Activated naive CD4-positive, alpha-beta T cell treated with anti-CD3 and anti-CD28 coated beads for 36 hours (primary cell): ENCODE data around the gene ANKUB1. TPM values are rescaled to one million over a fixed set of nuclear protein-coding genes. Genes with fewer than 3 reads are reported as not detected.
"Not testable (repeated sequence)": the region's sequence is repeated elsewhere in the genome, so short reads cannot be mapped to it uniquely, and the experiment has no call there.

Experiments used
- CTCF ChIA-PET: fragments of 350-600 bp; sonication (Branson Sonifier 250); formaldehyde crosslinking; loops from one replicate; lab custom pipeline; 2021; ENCODE audit warnings: antibody characterized with exemption; lab: Charles Lee
- DNase-seq: peaks from one replicate; pipeline ENCODE4 v3.0.0-alpha.2; 2020
- H3K27ac Mint-ChIP-seq: one replicate; pipeline ENCODE4 v1.8.0; 2021; ENCODE audit warnings: mild to moderate bottlenecking, mixed read lengths
- H3K27me3 Mint-ChIP-seq: one replicate; pipeline ENCODE4 v1.8.0; 2021; ENCODE audit warnings: low read depth, mixed read lengths
- H3K36me3 Mint-ChIP-seq: one replicate; pipeline ENCODE4 v1.8.0; 2021; ENCODE audit warnings: low read depth, mixed read lengths
- H3K4me1 Mint-ChIP-seq: one replicate; pipeline ENCODE4 v1.8.0; 2021; ENCODE audit warnings: low read depth, mixed read lengths
- H3K4me3 Mint-ChIP-seq: one replicate; pipeline ENCODE4 v1.8.0; 2021; ENCODE audit warnings: mild to moderate bottlenecking, moderate library complexity, mixed read lengths
- H3K9me3 Mint-ChIP-seq: one replicate; pipeline ENCODE4 v1.8.0; 2021; ENCODE audit warnings: mixed read lengths
- intact Hi-C: fragments of 100-400 bp; cut with micrococcal nuclease; formaldehyde crosslinking; loops from one replicate; pipeline ENCODE4 v1.15.1; 2023
- total RNA-seq, 2 experiments: library from RNA; stranded (reverse); gene quantifications; one replicate each; pipeline ENCODE4 v1.2.3, GENCODE V29; 2021

The ANKUB1 gene, protein sequence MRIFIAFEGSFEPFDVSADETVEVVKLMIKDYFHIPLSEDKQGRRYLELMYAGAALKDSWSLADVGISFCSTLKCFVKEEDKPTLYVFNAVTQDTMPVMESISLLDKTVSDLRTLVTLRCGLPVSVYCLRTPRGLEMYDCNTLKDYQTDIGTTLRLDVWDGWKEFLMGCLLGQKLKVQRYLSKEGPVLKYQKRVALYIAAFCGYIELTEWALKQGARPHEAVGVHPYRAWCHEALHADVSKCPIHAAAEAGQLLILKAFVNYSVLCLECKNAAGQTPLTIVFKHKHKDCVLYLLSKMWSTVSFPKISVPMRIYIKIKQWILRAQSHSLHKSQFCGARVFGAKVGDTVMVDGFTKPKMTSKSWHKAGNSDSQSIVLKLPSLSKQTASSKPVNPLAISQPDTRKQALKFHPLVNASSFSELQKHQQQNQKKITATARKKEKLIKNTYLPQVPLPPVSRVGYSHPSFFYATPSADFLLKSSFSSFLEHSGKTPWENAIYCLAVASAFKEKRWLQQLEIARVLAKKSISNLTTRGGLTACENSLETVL
- not detected for total RNA-seq

DNA sequence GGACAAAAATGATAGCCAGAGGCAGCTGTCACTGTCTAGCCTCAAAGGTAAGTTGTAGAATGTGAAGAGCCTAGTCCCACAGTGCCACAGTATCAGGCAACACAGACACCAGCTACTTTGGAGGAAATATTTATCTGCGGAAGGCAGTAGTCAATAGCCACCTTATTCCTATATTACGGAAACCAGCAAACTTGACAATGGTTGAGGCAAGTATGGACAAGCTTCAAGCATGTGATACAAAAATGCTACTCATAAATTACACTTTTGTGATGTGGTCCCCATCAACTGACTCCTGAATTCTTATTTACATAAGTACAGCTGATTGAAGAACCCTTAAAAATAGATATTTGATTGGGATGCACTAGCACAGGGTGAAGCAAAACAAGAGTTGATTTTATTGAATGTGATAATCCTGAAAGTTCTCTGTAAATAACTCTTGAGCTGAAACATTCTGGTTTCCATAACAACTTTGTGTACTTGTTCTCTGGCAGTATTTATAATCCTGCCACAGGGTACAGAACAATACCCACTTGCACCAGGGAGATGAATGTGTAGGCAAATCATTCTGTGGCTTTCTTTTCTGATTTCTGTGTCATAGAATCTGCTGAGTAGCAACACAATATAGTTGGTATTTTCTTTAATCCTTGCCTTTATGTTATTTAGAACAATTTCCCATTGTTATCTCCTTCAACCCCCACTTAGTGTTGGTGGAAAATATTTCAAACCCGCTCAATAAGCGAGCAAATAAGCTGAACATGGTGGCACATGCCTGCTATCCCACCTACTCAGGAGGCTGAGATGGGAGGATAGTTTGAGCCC, at the start of gene ANKUB1:
TSS of gene ANKUB1 (minus strand) at position 103 of the 819 bp plus-strand sequence. CDS start 188 bp downstream, outside the sequence.
- H3K36me3 Mint-ChIP-seq = no peaks in the 10 kb centered on the region
- no peak within 1 kb of the TSS for H3K4me3 Mint-ChIP-seq
- H3K4me1 Mint-ChIP-seq = no peaks in the 10 kb centered on the region
- CTCF ChIA-PET = interaction anchor here (1.6 kb wide), 1 partner anchor 15 kb away, joined by 7 read pairs; no protein-coding TSS in a partner anchor
- H3K27me3 Mint-ChIP-seq = peaks cover 9% of the 10 kb centered on the region
- H3K9me3 Mint-ChIP-seq = no peaks in the 10 kb centered on the region
- H3K27ac Mint-ChIP-seq = no peak within 1 kb of the TSS
- no peak for DNase-seq
- intact Hi-C loops = no loop called here

DNA sequence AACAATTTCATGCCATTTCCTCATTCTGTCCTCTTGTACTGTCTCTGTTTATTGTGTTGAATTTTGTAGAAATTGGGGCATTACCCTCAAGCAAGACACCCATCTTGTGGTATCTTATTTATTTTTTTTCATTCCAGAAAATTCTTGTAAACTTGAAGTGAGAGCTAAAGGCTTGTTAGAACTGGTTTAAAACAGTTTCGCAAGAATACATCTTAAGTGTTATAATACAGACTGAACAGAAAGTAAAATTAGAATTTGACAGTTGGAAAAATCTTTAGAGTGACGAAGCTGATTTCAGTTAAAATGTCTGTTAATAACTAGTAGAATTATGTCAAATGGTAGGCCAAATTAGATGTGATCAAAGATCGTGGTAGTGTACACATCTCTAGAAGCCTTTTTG, 47.5 kb upstream of the ANKUB1 start:
- no peak overlapping the region for H3K4me3 Mint-ChIP-seq
- H3K27me3 Mint-ChIP-seq = no peaks in the 10 kb centered on the region
- peaks cover 37% of the 10 kb centered on the region for H3K4me1 Mint-ChIP-seq
- CTCF ChIA-PET = interaction anchor here (2.1 kb wide), 1 partner anchor 40 kb away, joined by 4 read pairs; no protein-coding TSS in a partner anchor
- no peak overlapping the region for H3K27ac Mint-ChIP-seq
- peaks cover 32% of the 10 kb centered on the region for H3K36me3 Mint-ChIP-seq
- H3K9me3 Mint-ChIP-seq = peaks cover 23% of the 10 kb centered on the region
- DNase-seq = no peak
- intact Hi-C loops = no loop called here

DNA sequence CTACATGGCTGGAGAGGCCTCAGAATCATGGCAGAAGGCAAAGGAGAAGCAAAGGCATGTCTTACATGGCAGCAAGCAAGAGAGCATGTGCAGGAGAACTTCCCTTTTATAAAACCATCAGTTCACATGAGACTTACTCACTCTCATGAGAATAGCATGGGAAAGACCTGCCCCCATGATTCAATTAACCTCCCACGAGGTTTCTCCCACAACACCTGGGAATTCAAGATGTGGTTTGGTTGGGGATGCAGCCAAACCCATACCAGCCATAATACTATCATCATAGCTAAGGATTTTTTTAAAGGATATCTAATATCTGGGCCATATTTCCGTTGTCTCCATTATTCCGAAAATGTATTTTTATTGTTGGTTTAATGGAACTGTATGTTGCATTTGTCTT, 47.1 kb upstream of the ANKUB1 start:
- H3K4me3 Mint-ChIP-seq, H3K27ac Mint-ChIP-seq, H3K27me3 Mint-ChIP-seq, DNase-seq, intact Hi-C loops: not testable (repeated sequence)
- CTCF ChIA-PET = interaction anchor here (2.1 kb wide), 1 partner anchor 41 kb away, joined by 4 read pairs; no protein-coding TSS in a partner anchor
- H3K4me1 Mint-ChIP-seq = peaks cover 35% of the 10 kb centered on the region
- peaks cover 36% of the 10 kb centered on the region for H3K36me3 Mint-ChIP-seq
- peaks cover 27% of the 10 kb centered on the region for H3K9me3 Mint-ChIP-seq

DNA sequence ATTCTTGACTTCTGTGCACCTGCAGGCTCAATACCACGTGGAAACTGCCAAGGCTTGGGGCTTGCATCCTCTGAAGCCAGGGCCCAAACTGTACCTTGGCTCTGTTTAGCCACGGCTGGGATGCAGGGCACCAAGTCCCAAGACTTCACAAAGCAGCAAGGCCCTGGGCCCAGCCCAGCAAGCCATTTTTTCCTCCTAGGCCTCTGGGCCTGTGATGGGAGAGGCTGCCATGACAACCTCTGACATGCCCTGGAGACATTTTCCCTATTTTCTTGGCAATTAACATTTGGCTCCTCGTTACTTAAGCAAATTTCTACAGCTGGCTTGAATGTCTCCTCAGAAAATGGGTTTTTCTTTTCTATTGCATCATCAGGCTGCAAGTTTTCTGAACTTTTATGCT, 46.1 kb upstream of the ANKUB1 start:
- Mint-ChIP-seq H3K4me1 (peaks cover 28% of the 10 kb centered on the region), H3K36me3 (peaks cover 38% of the 10 kb centered on the region), H3K9me3 (peaks cover 33% of the 10 kb centered on the region)
- H3K27ac Mint-ChIP-seq, intact Hi-C loops, DNase-seq, H3K4me3 Mint-ChIP-seq, H3K27me3 Mint-ChIP-seq: not testable (repeated sequence)
- CTCF ChIA-PET = interaction anchor here (0.5 kb wide), 1 partner anchor 72 kb away, joined by 4 read pairs; no protein-coding TSS in a partner anchor

DNA sequence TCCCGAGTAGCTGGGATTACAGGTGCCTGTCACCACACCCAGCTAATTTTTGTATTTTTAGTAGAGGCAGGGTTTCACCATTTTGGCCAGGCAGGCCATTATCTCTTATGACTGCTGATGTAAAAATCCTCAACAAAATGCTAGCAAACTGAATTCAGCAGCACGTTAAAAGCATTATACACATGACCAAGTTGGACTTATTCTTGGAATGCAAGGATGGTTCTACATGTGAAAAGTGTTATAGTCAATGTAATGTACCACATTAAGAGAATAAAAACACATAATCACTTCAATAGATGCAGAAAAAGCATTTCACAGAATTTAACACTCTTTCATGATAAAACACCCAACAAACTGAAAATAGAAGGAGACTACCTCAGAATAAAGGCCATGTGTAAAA, 40.9 kb upstream of the ANKUB1 start:
- Mint-ChIP-seq H3K4me1 (peaks cover 2% of the 10 kb centered on the region), H3K27me3 (no peaks in the 10 kb centered on the region), H3K4me3 (no peak overlapping the region), H3K27ac (no peak overlapping the region), H3K9me3 (peaks cover 58% of the 10 kb centered on the region), H3K36me3 (peaks cover 50% of the 10 kb centered on the region)
- intact Hi-C loops = no loop called here
- CTCF ChIA-PET = no interaction called here
- DNase-seq = no peak

DNA sequence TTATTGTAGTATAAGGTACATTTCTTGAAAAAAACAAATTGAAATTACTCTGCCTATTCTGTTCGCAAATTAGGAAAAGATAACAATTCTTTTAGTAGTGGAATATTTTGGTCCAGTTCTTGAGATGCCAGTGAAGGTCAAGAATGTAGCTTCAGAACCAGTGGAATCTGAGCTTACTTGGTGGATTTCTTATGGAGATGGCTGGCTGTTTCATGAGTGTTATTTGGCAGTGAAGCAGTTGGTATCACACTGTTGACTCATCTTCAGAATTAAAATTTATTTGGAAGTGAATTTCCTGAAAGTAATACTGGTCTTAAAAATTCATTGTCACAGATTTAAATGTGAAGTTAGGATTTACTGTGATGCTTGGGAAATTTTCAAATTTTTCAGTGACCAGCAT, 39.7 kb upstream of the ANKUB1 start:
- Mint-ChIP-seq H3K27ac (no peak overlapping the region), H3K9me3 (peaks cover 49% of the 10 kb centered on the region), H3K4me1 (peaks cover 3% of the 10 kb centered on the region), H3K36me3 (peaks cover 41% of the 10 kb centered on the region), H3K27me3 (no peaks in the 10 kb centered on the region), H3K4me3 (no peak overlapping the region)
- intact Hi-C loops = no loop called here
- no peak for DNase-seq
- CTCF ChIA-PET = no interaction called here

DNA sequence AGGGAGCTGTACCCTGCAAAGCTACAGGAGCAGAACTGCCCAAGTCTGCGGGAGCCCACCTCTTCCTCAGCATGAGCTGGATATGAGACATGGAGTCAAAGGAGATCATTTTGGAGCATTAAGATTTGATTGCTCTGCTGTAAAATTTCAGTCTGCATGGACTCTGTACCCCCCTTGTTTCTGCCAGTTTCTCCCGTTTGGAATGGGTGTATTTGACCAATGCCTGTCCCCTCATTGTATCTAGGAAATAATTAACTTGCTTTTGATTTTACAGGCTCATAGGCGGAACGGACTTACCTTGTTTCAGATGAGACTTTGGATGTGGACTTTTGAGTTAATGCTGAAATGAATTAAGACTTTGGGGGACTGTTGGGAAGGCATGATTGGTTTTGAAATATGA, 39.0 kb upstream of the ANKUB1 start:
- no peaks in the 10 kb centered on the region for H3K27me3 Mint-ChIP-seq
- H3K36me3 Mint-ChIP-seq = peaks cover 38% of the 10 kb centered on the region
- no peak overlapping the region for H3K27ac Mint-ChIP-seq
- intact Hi-C loops = no loop called here
- CTCF ChIA-PET = interaction anchor here (1.0 kb wide), 1 partner anchor 23 kb away, joined by 4 read pairs; no protein-coding TSS in a partner anchor
- peaks cover 46% of the 10 kb centered on the region for H3K9me3 Mint-ChIP-seq
- H3K4me1 Mint-ChIP-seq = peaks cover 3% of the 10 kb centered on the region
- no peak for DNase-seq
- no peak overlapping the region for H3K4me3 Mint-ChIP-seq

DNA sequence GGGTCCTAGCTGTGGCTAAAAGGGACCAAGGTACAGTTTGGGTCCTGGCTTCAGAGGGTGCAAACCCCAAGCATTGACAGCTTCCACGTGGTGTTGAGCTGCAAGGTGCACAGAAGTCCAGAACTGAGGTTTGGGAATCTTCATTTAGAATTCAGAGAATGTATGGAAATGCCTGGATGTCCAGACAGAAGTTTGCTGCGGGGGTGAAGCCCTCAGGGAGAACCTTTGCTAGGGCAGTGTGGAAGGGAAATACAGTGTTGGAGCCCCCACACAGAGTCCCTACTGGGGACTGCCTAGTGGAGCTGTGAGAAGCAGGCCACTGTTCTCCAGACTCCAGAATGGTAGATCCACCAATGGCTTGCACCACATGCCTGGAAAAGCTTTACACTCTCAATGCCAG, 38.5 kb upstream of the ANKUB1 start:
- intact Hi-C loops = no loop called here
- DNase-seq = no peak
- Mint-ChIP-seq H3K27me3 (no peaks in the 10 kb centered on the region), H3K4me1 (peaks cover 5% of the 10 kb centered on the region), H3K36me3 (peaks cover 38% of the 10 kb centered on the region), H3K4me3 (no peak overlapping the region), H3K9me3 (peaks cover 46% of the 10 kb centered on the region), H3K27ac (no peak overlapping the region)
- CTCF ChIA-PET = interaction anchor here (1.0 kb wide), 1 partner anchor 22 kb away, joined by 4 read pairs; no protein-coding TSS in a partner anchor

DNA sequence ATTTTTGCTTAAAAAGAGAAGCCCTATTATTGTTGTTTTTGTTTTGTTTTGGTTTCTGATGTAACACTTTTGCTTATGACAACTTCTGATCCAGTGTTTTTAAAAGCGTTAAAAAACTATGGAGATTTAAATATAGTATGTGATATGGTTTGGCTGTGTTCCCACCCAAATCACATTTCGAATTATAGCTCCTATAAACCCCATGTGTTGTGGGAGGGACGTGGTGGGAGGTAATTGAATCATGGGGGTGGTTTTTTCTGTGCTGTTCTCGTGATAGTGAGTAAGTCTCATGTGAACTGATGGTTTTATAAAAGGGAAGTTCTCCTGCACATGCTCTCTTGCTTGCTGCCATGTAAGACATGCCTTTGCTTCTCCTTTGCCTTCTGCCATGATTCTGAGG, 37.3 kb upstream of the ANKUB1 start:
- DNase-seq, H3K4me1 Mint-ChIP-seq, CTCF ChIA-PET, intact Hi-C loops, H3K27ac Mint-ChIP-seq, H3K27me3 Mint-ChIP-seq, H3K4me3 Mint-ChIP-seq: not testable (repeated sequence)
- Mint-ChIP-seq H3K9me3 (peaks cover 37% of the 10 kb centered on the region), H3K36me3 (peaks cover 30% of the 10 kb centered on the region)

DNA sequence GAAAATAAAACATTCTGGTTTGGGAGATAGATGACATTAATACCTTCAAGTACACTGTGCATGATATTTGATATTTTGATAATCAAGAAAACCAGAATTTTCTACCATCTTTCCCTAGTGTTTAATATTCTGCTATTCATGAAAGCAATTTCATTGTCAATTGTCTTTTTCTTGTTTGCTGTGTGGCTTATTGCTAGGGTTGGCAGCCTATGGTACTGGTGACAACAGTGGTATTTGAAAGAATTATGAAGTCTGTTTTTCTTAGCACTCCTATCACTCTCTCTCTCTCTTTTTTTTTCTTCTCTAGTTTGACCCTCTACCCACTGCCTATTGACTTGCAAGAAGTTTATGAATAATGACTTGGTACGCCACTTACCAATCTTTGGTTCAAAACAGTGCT, 36.0 kb upstream of the ANKUB1 start:
- Mint-ChIP-seq H3K9me3 (peaks cover 28% of the 10 kb centered on the region), H3K4me3 (no peak overlapping the region), H3K27ac (no peak overlapping the region), H3K4me1 (peaks cover 12% of the 10 kb centered on the region), H3K36me3 (peaks cover 30% of the 10 kb centered on the region), H3K27me3 (no peaks in the 10 kb centered on the region)
- intact Hi-C loops = no loop called here
- no peak for DNase-seq
- CTCF ChIA-PET = no interaction called here

DNA sequence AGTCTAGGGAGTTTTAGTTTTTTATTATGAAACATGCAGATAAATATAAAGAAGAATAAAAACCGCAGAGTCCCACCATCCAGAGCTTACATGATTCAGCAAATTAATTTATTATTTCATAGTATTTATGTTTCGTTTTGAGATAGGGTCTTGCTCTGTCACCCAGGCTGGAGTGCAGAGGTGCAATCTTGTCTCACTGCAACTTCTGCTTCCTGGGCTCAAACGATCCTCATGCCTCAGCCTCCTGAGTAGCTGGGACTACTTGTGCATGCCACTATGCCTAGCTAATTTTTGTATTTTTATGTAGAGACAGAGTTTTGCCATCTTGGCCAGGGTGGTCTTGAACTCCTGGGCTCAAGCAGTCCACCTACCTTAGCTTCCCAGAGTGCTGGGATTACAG, 34.3 kb upstream of the ANKUB1 start:
- CTCF ChIA-PET = no interaction called here
- Mint-ChIP-seq H3K4me1 (peaks cover 20% of the 10 kb centered on the region), H3K9me3 (peaks cover 19% of the 10 kb centered on the region), H3K27ac (no peak overlapping the region), H3K4me3 (no peak overlapping the region), H3K36me3 (peaks cover 25% of the 10 kb centered on the region), H3K27me3 (no peaks in the 10 kb centered on the region)
- DNase-seq = no peak
- intact Hi-C loops = no loop called here

DNA sequence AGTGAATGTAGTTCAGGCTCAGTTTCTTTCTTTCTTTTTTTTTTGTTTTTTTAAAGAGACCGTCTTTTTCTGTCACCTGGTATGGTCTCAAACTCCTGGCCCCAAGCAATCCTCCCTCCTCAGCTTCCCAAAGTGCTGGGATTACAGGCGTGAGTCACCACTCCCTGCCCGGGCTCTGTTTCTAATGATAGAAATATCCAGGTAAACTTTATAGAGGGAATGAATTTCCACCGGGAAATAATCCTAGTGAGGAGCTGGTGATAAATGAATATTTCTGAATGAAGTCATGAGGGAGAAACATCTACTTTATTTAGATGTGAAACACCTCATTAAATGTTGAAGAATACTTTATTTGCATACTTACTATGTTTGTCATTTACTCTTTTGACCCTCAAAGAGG, 27.8 kb upstream of the ANKUB1 start:
- peaks cover 62% of the 10 kb centered on the region for H3K4me1 Mint-ChIP-seq

More for the DNA sequence above, 27.8 kb upstream of the ANKUB1 start:
- DNase-seq = no peak
- H3K36me3 Mint-ChIP-seq = peaks cover 16% of the 10 kb centered on the region
- CTCF ChIA-PET = interaction anchor here (5.5 kb wide), 1 partner anchor 12 kb away, joined by 30 read pairs; no protein-coding TSS in a partner anchor
- H3K27me3 Mint-ChIP-seq = no peaks in the 10 kb centered on the region
- H3K9me3 Mint-ChIP-seq = peaks cover 3% of the 10 kb centered on the region
- no peak overlapping the region for H3K27ac Mint-ChIP-seq
- intact Hi-C loops = no loop called here
- H3K4me3 Mint-ChIP-seq = no peak overlapping the region
